GM21526 (cell line): ENCODE data around the gene ZNF578.
"Not testable (repeated sequence)": the region's sequence is repeated elsewhere in the genome, so short reads cannot be mapped to it uniquely, and the experiment has no call there.

Source experiments
- ATAC-seq: cut with Tn5 transposase; IDR thresholded peaks from one replicate; pipeline ENCODE4 v1.9.1; 2021; ENCODE audit warnings: moderate library complexity; ENCODE audit not compliant: unreplicated experiment, low FRiP score

The ZNF578 gene

DNA sequence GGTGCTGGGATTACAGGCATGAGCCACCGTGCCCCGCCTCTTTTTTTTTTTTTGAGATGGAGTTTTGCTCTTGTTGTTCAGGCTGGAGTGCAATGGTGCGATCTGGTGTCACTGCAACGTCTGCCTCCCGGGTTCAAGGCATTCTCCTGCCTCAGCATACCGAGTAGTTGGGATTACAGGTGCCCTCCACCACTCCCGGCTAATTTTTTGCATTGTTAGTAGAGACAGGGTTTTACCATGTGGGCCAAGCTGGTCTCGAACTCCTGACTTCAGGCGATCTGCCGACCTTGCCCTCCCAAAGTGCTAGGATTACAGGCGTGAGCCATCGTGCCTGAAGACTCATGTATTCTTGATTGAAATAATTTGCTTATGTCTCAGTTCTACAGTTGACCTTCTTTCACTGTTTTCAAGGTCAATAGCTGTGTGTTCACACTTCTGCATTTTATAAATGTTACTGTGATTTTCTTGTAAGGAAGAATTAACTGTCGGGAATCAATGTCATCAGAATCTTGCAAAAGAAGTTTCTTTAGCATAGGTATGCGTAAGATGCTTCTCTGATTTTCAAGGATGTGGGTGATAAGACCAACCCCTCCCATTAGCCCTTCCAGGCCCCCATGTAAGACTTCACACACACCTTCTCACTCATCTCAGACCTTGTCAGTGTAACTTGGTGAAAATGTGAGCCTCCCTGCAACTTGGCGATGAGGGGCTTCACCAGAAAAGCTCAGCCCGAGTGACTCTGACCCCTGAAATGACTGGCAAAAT is 104.1 kb downstream of the ZNF578 start:
- no peak for ATAC-seq

DNA sequence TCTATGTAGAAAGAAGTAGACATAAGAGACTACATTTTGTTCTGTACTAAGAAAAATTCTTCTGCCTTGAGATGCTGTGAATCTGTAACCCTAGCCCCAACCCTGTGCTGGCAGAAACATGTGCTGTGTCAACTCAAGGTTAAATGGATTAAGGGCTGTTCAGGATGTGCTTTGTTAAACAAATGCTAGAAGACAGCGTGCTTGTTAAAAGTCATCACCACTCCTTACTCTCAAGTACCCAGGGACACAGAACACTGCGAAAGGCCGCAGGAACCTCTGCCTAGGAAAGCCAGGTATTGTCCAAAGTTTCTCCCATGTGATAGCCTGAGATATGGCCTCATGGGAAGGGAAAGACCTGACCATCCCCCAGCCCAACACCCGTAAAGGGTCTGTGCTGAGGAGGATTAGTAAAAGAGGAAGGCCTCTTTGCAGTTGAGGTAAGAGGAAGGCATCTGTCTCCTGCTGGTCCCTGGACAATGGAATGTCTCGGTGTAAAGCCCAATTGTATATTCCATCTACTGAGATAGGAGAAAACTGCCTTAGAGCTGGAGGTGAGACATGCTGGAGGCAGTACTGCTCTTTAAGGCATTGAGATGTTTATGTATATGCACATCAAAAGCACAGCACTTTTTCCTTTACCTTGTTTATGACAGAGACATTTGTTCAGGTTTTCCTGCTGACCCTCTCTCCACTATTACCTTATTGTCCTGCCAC is 105.5 kb downstream of the ZNF578 start:
- ATAC-seq: not testable (repeated sequence)

DNA sequence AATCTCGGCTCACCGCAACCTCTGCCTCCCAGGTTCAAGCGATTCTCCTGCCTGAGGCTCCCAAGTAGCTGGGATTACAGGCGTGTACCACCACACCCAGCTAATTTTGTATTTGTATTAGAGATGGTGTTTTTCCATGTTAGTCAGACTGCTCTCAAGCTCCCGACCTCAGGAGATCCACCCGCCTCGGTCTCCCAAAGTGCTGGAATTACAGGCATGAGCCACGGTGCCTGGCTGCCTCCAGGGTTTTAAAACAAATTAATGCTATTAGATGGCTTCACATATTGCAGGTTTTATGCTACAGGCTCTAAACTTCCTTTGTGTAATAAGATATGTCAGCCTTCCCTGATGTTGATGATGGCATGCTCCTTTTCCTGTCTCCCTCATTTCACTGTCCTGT is 108.3 kb downstream of the ZNF578 start:
- not testable (repeated sequence) for ATAC-seq
